ENCODE measurements around the gene MTHFD1L. TPM values are rescaled to one million over a fixed set of nuclear protein-coding genes. Genes with fewer than 3 reads are reported as not detected.

Gene MTHFD1L
- total and polyA plus RNA-seq, 2 donors (not counting 1 experiment from before 2014, with no cell fraction given): 36.1 to 48.9 TPM

DNA sequence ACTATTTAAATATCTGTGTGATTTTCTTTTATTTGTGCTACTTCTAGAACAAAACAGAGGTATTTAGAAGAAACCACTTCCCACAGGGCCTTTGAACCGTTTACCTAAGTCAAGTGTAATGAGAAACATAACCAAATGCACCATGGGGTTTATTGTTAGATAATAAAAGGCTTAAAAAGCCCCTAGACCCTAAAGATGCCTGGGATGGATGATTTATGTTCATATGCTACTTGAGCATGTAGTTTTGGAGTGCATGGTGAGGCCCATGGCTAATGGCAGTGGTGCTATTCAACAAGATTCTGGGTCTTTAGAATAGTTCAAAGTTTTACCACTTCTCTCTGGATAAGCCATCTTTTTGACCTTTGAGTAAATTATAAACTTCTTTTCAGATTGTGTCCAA is 65.9 kb downstream of the MTHFD1L start:
- no peak overlapping the region for H3K4me2 ChIP-seq (ENCODE audit: extremely low read depth, insufficient read depth, low read length)
- no peak overlapping the region for H2AFZ ChIP-seq (ENCODE audit: low read length)
- no peak for DNase-seq (ENCODE audit: low read depth in 2 of 2)
- H3K27ac ChIP-seq (ENCODE audit: insufficient read depth, low read length): peak overlapping the region; percentile 62
- no peaks in the 10 kb centered on the region for H3K27me3 ChIP-seq (ENCODE audit: control insufficient read depth, insufficient read depth, low read length)
- H3K79me2 ChIP-seq (ENCODE audit: control insufficient read depth, insufficient read depth, low read length): no peaks in the 10 kb centered on the region
- H3K4me3 ChIP-seq (replicated peaks in 1 of 4; ENCODE audit: control extremely low read depth in 1 of 4, insufficient read depth in 1 of 4, low read depth in 3 of 4, low read length in 4 of 4): no peak overlapping the region
- TF ChIP-seq, protein P1, sequence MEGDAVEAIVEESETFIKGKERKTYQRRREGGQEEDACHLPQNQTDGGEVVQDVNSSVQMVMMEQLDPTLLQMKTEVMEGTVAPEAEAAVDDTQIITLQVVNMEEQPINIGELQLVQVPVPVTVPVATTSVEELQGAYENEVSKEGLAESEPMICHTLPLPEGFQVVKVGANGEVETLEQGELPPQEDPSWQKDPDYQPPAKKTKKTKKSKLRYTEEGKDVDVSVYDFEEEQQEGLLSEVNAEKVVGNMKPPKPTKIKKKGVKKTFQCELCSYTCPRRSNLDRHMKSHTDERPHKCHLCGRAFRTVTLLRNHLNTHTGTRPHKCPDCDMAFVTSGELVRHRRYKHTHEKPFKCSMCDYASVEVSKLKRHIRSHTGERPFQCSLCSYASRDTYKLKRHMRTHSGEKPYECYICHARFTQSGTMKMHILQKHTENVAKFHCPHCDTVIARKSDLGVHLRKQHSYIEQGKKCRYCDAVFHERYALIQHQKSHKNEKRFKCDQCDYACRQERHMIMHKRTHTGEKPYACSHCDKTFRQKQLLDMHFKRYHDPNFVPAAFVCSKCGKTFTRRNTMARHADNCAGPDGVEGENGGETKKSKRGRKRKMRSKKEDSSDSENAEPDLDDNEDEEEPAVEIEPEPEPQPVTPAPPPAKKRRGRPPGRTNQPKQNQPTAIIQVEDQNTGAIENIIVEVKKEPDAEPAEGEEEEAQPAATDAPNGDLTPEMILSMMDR (conservative IDR thresholded peaks at IDR 0.05 in 1 of 2, IDR thresholded peaks at IDR 0.05 in 1 of 2; ENCODE audit: low read depth in 1 of 2, low read length in 2 of 2): no peak
- TF ChIP-seq EZH2 (IDR thresholded peaks at IDR 0.05; ENCODE audit: low read length, missing control alignments): no peak
- H3K4me1 ChIP-seq (ENCODE audit: control insufficient read depth, extremely low read depth, insufficient read depth, low read length): peaks cover 10% of the 10 kb centered on the region
- no peak overlapping the region for H3K9ac ChIP-seq (ENCODE audit: insufficient read depth, low read length)
- H4K20me1 ChIP-seq (ENCODE audit: control insufficient read depth, extremely low read depth, insufficient read depth, low read length): no peaks in the 10 kb centered on the region
- peaks cover 3% of the 10 kb centered on the region for H3K36me3 ChIP-seq (ENCODE audit: control insufficient read depth, insufficient read depth, low read length)
- no peaks in the 10 kb centered on the region for H3K9me3 ChIP-seq (ENCODE audit: control insufficient read depth, insufficient read depth, low read depth, low read length)

DNA sequence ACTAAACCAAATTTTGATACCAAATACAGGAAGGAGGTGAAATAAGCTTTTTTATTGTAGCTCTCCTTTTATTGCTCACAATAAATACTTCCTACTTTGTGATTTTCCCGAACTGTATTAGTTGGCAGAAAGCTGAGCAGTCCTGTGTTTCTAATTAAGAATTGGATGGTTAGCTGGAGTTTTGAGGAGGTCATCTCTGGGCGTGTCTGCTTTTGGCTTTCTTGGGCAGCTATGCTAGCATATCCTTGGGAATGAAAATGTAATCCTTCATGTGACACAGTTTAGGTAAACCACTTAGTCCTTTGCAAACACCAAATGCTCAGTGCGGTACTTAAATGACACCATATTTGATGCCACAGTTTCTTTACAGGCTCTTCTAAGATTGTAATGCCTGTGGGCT is 67.5 kb downstream of the MTHFD1L start:
- Histone ChIP-seq H3K4me2 (ENCODE audit: extremely low read depth, insufficient read depth, low read length) (no peak overlapping the region), H3K27me3 (ENCODE audit: control insufficient read depth, insufficient read depth, low read length) (no peaks in the 10 kb centered on the region), H4K20me1 (ENCODE audit: control insufficient read depth, extremely low read depth, insufficient read depth, low read length) (no peaks in the 10 kb centered on the region), H3K36me3 (ENCODE audit: control insufficient read depth, insufficient read depth, low read length) (peaks cover 10% of the 10 kb centered on the region), H3K4me1 (ENCODE audit: control insufficient read depth, extremely low read depth, insufficient read depth, low read length) (peaks cover 10% of the 10 kb centered on the region), H3K27ac (ENCODE audit: insufficient read depth, low read length) (peak overlapping the region; percentile 63), H3K9ac (ENCODE audit: insufficient read depth, low read length) (no peak overlapping the region), H3K9me3 (ENCODE audit: control insufficient read depth, insufficient read depth, low read depth, low read length) (no peaks in the 10 kb centered on the region), H2AFZ (ENCODE audit: low read length) (no peak overlapping the region), H3K4me3 (replicated peaks in 1 of 4; ENCODE audit: control extremely low read depth in 1 of 4, insufficient read depth in 1 of 4, low read depth in 3 of 4, low read length in 4 of 4) (no peak overlapping the region), H3K79me2 (ENCODE audit: control insufficient read depth, insufficient read depth, low read length) (no peaks in the 10 kb centered on the region)
- DNase-seq (ENCODE audit: low read depth in 2 of 2): peak; percentile 37 to 51
- TF ChIP-seq EZH2 (IDR thresholded peaks at IDR 0.05; ENCODE audit: low read length, missing control alignments): no peak
- TF ChIP-seq, protein P1 (conservative IDR thresholded peaks at IDR 0.05 in 1 of 2, IDR thresholded peaks at IDR 0.05 in 1 of 2; ENCODE audit: low read depth in 1 of 2, low read length in 2 of 2): no peak

DNA sequence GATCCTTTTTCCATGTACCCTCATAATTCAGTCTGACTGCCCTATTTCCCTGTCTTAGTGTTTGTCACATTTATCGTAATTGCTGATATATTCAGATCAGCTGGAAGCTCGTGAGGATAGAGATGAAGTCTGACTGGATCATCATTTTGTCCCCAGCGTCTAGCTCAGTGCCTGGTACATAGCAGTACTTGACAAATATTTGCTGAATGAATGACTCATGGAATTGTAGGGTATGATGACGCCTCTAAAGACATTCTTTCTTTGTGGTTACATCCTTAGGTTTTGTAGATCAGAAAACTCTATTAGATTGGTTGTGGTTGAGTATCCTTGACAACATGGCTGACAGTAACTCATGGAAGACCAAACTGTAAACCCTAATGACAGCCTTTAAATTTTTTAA is 68.9 kb downstream of the MTHFD1L start:
- no peaks in the 10 kb centered on the region for H3K79me2 ChIP-seq (ENCODE audit: control insufficient read depth, insufficient read depth, low read length)
- TF ChIP-seq, protein P1 (conservative IDR thresholded peaks at IDR 0.05 in 1 of 2, IDR thresholded peaks at IDR 0.05 in 1 of 2; ENCODE audit: low read depth in 1 of 2, low read length in 2 of 2): no peak
- TF ChIP-seq EZH2 (IDR thresholded peaks at IDR 0.05; ENCODE audit: low read length, missing control alignments): no peak
- H2AFZ ChIP-seq (ENCODE audit: low read length): no peak overlapping the region
- H3K27me3 ChIP-seq (ENCODE audit: control insufficient read depth, insufficient read depth, low read length): no peaks in the 10 kb centered on the region
- H3K36me3 ChIP-seq (ENCODE audit: control insufficient read depth, insufficient read depth, low read length): peaks cover 9% of the 10 kb centered on the region
- H3K27ac ChIP-seq (ENCODE audit: insufficient read depth, low read length): peak overlapping the region; percentile 63
- no peak overlapping the region for H3K4me2 ChIP-seq (ENCODE audit: extremely low read depth, insufficient read depth, low read length)
- peaks cover 10% of the 10 kb centered on the region for H3K4me1 ChIP-seq (ENCODE audit: control insufficient read depth, extremely low read depth, insufficient read depth, low read length)
- H3K9me3 ChIP-seq (ENCODE audit: control insufficient read depth, insufficient read depth, low read depth, low read length): no peaks in the 10 kb centered on the region
- H4K20me1 ChIP-seq (ENCODE audit: control insufficient read depth, extremely low read depth, insufficient read depth, low read length): no peaks in the 10 kb centered on the region
- no peak overlapping the region for H3K9ac ChIP-seq (ENCODE audit: insufficient read depth, low read length)
- peak; percentile 37 to 92 for DNase-seq (ENCODE audit: low read depth in 2 of 2)
- no peak overlapping the region for H3K4me3 ChIP-seq (replicated peaks in 1 of 4; ENCODE audit: control extremely low read depth in 1 of 4, insufficient read depth in 1 of 4, low read depth in 3 of 4, low read length in 4 of 4)

Data from fibroblast of lung (primary cell).